Body of pancreas (tissue), 4 donors: ENCODE measurements around the gene PLEKHA6. TPM values are rescaled to one million over a fixed set of nuclear protein-coding genes. Genes with fewer than 3 reads are reported as not detected.

Source experiments
- ATAC-seq: fragments of 150-250 bp; one replicate; pipeline ENCODE4 v1.9.1; 2016
- DNase-seq, 4 donors: peaks; one replicate each; pipeline ENCODE4 v3.0.0-alpha.2; 2019
- H3K27ac ChIP-seq, 4 donors: fragments of 200-600 bp; sonication (generic); 1 replicate in 3 of 4; 2 replicates in 1 of 4; pipeline versions ENCODE4 v1.5.1 to v1.6.1; 2016 to 2019; ENCODE audit warnings: mild to moderate bottlenecking in 1 of 4, mixed read lengths in 1 of 4, moderate library complexity in 1 of 4
- H3K27me3 ChIP-seq, 2 donors: fragments of 200-600 bp; sonication (generic); one replicate each; pipeline ENCODE4 v1.6.0; 2016; ENCODE audit warnings: mild to moderate bottlenecking in 1 of 2
- H3K36me3 ChIP-seq, 2 donors: fragments of 200-600 bp; sonication (generic); replicated peaks in 1 of 2; 2 replicates each; pipeline ENCODE4 v1.5.1; 2016; ENCODE audit warnings: low read depth in 2 of 2; ENCODE audit not compliant: insufficient read depth in 1 of 2
- H3K4me1 ChIP-seq: fragments of 200-600 bp; sonication (generic); one replicate; pipeline ENCODE4 v1.6.0; 2016
- H3K4me3 ChIP-seq, 2 donors: fragments of 200-600 bp; sonication (generic); 1 replicate in 1 of 2; 2 replicates in 1 of 2; pipeline ENCODE4 v1.5.1; 2016 to 2019
- H3K9me3 ChIP-seq, 3 donors: fragments of 200-600 bp; sonication (generic); 1 replicate in 2 of 3; 2 replicates in 1 of 3; pipeline ENCODE4 v1.5.1; 2016
- CTCF ChIP-seq, 7 experiments: fragments of 450-650 bp in 4 of 7; fragments of 200-600 bp in 3 of 7; sonication (generic) in 3 of 7; IDR thresholded peaks; one replicate each; pipeline ENCODE4 v1.5.1; 2016 to 2019; ENCODE audit warnings: antibody characterized with exemption in 7 of 7
- POLR2A ChIP-seq, 3 donors: fragments of 450-650 bp; IDR thresholded peaks; one replicate each; pipeline ENCODE4 v1.6.1; 2016; ENCODE audit warnings: antibody characterized with exemption in 3 of 3, mild to moderate bottlenecking in 2 of 3
- WGBS, 2 donors: methylation state at CpG; one replicate each; pipeline ENCODE4 v1.1.5; 2017; 5-methylcytosine and 5-hydroxymethylcytosine counted together
- intact Hi-C: fragments of 100-400 bp; cut with DNase I; formaldehyde crosslinking; loops from one replicate; pipeline ENCODE4 v1.15.1; 2023
- total RNA-seq, 2 donors: library from RNA; depleted of rRNA; stranded (reverse); fragments of >200 nt; gene quantifications; one replicate each; pipeline ENCODE4 v1.1.0, GENCODE V29; 2016

Gene PLEKHA6
- total RNA-seq, 2 donors from 2014 or later: 10.9 to 20.4 TPM

GRCh38 chr1:204356997-204357396 is 2.7 kb downstream of the PLEKHA6 start:
- TF ChIP-seq POLR2A (IDR thresholded peaks at IDR 0.05) (no peak), CTCF (IDR thresholded peaks at IDR 0.05) (no peak)
- intact Hi-C loops: no loop called here
- Histone ChIP-seq H3K36me3 (no peaks in the 10 kb centered on the region), H3K27ac (no peak overlapping the region), H3K4me1 (peaks cover 25% of the 10 kb centered on the region), H3K4me3 (no peak overlapping the region), H3K9me3 (no peaks in the 10 kb centered on the region), H3K27me3 (no peaks in the 10 kb centered on the region)
- no peak for ATAC-seq
- no peak for DNase-seq
- WGBS, 2 donors: 75 to 82% methylated on average over 4 of the region's 4 CpGs

DNA sequence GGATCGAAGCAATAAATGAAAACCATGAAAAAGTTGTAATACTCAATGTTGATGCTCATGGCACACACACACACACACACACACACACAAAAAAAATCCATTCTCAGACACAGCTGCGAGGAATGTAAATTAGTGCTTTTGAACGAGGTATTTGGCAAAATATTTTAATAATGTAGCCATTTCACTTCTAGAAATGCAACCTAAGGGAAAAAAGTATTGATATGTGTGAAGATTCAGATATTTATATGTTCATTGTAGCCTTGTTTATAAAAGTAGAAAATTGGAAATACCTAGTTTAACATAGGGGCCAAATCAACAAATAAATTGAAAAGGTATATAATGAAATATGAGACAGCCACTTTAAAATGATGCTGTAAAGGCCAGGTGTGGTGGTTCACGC is 3.8 kb downstream of the PLEKHA6 start:
- peaks cover 20% of the 10 kb centered on the region for H3K4me1 ChIP-seq
- no peak for TF ChIP-seq CTCF (IDR thresholded peaks at IDR 0.05)
- TF ChIP-seq POLR2A (IDR thresholded peaks at IDR 0.05): no peak
- no peaks in the 10 kb centered on the region for H3K9me3 ChIP-seq
- H3K27ac ChIP-seq: no peak overlapping the region
- no peaks in the 10 kb centered on the region for H3K27me3 ChIP-seq
- 82 to 84% methylated on average over 4 of the region's 4 CpGs for WGBS, 2 donors
- no peak overlapping the region for H3K4me3 ChIP-seq
- DNase-seq (no peak), ATAC-seq (no peak)
- intact Hi-C loops: no loop called here
- no peaks in the 10 kb centered on the region for H3K36me3 ChIP-seq

- H3K4me1 ChIP-seq: peaks cover 12% of the 10 kb centered on the region
- DNase-seq (no peak), ATAC-seq (no peak)
- 73 to 78% methylated on average over 6 of the region's 6 CpGs for WGBS, 2 donors
- TF ChIP-seq POLR2A (IDR thresholded peaks at IDR 0.05): no peak
- TF ChIP-seq CTCF (IDR thresholded peaks at IDR 0.05): no peak
- no peak overlapping the region for H3K27ac ChIP-seq
- no peaks in the 10 kb centered on the region for H3K36me3 ChIP-seq
- no peaks in the 10 kb centered on the region for H3K27me3 ChIP-seq
- H3K4me3 ChIP-seq: no peak overlapping the region
- H3K9me3 ChIP-seq: no peaks in the 10 kb centered on the region
- intact Hi-C loops: no loop called here
Observed at GRCh38 chr1:204354579-204354978, 5.2 kb downstream of the PLEKHA6 start.

GRCh38 chr1:204353213-204353910 is 6.4 kb downstream of the PLEKHA6 start:
- no peak for ATAC-seq
- WGBS, 2 donors: 91% methylated on average over 5 of the region's 5 CpGs
- intact Hi-C loops: no loop called here

More at GRCh38 chr1:204353213-204353910, 6.4 kb downstream of the PLEKHA6 start:
- Histone ChIP-seq H3K36me3 (no peaks in the 10 kb centered on the region), H3K9me3 (no peaks in the 10 kb centered on the region), H3K27ac (no peak overlapping the region), H3K4me3 (no peak overlapping the region), H3K4me1 (peaks cover 17% of the 10 kb centered on the region), H3K27me3 (no peaks in the 10 kb centered on the region)
- TF ChIP-seq CTCF (IDR thresholded peaks at IDR 0.05): no peak
- no peak for TF ChIP-seq POLR2A (IDR thresholded peaks at IDR 0.05)
- no peak for DNase-seq
